ENCODE measurements around the gene ST7L.
"Not testable (repeated sequence)": the region's sequence is repeated elsewhere in the genome, so short reads cannot be mapped to it uniquely, and the experiment has no call there.

ST7L gene

DNA sequence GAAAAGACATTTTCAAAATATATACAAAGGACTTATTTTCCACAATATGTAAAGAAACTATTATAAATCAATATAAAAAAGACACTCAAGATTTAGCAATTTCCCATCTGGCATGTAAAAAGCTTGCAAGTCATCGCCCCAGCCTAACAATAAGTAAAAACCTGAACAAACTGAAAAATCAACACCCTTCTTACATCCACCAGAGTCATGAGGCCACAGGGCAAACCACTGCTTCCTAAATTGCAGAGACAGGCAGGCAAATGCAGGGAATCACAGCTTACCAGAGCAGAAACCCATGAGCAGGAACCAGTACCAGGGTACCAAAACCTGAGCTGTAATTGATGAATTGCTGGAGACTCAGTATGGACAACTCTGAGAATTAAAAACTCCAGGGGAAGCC is 126.9 kb downstream of the ST7L start:
- no peak for DNase-seq (ENCODE audit: low read depth)

DNA sequence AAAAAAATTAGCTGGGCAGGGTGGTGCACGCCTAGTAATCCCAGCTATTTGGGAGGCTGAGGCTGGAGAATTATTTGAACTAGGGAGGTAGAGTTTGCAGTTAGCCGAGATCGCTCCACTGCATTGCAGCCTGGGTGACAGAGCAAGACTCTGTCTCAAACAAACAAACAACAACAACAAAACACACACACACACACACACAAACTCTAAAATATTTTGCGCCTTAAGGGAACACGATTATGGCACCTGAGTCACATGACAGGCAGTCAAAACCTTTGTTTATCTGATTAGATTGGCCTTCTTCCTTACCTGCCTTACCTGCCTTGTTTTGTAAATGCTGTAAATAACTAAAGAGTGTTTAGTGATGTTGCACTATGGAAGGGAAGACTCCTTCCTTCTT is 130.8 kb downstream of the ST7L start:
- no peak for DNase-seq (ENCODE audit: low read depth)

DNA sequence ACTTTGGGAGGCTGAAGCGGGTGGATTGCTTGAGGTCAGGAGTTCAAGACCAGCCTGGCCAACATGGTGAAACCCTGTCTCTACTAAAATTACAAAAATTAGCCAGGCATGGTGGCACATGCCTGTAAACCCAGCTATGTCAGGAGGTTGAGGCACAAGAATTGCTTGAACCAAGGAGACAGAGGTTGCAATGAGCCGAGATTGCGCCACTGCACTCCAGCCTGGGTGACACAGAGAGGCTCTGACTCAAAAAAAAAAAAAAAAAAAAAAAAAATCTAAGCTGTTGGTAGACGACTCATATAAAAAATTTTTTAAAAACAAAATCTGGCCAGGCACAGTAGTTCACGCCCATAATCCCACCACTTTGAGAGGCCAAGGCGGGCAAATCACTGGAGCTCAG is 131.3 kb downstream of the ST7L start:
- peak; percentile 16 for DNase-seq (ENCODE audit: low read depth)

DNA sequence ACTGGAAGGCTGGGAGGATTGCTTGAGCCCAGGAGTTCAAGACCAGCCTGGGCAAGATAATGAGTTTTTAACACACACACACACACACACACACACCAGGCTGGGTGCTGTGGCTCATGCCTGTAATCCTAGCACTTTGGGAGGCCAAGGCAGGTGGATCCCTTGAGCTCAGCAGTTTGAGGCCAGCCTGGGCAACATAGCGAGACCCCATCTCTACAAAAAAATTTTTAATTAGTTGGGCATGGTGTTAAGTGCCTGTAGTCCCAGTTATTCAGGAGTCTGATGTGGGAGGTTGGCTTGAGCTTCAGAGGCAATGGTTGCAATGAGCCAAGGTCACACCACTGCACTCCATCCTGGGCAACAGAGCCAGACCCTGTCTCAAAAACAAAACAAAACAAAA is 132.9 kb downstream of the ST7L start:
- DNase-seq (ENCODE audit: low read depth), result not testable (repeated sequence)

DNA sequence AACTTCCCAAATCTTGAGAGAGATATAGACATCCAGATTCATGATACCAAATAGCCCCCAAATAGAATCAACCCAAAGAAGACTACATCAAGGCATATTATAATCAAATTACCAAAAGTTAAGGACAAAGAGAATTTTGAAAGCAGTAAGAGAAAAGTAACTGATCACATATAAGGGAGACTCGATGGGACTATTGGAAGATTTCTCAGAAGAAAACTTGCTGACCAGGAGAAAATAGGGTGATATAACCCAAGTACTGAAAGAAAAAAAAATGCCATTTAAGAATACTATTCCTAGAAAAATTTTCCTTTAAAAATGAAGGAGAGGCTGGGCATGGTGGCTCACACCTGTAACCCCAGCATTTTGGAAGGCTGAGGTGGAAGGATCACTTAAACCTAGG is 140.6 kb downstream of the ST7L start:
- DNase-seq (ENCODE audit: low read depth), result no peak

DNA sequence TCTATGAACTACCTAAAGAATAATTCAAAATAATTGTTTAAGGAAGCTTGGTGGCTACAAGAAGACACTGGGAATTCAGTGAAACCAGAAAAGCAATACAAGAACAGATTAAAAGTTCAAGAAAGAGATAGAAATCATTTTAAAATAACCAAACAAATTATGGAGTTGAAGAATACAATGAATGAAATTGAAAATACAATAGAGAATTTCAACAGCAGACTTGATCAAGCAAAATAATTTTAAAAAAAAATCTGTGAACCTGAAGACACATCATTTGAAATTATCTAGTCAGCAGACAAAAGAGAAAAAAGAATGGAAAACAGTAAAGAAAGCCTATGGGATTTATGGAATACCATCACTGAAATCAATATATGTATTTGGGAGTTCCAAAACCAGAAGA is 141.4 kb downstream of the ST7L start:
- DNase-seq (ENCODE audit: low read depth), result no peak
